ENCODE data around the gene TDRD3. TPM values are rescaled to one million over a fixed set of nuclear protein-coding genes. Genes with fewer than 3 reads are reported as not detected.
A peak's percentile ranks its signal among the peaks of the same experiment; 100 is the strongest.

TDRD3 gene
- total and polyA plus RNA-seq, 5 donors from 2014 or later, result 9.0 to 29.8 (median 10.0) TPM

DNA sequence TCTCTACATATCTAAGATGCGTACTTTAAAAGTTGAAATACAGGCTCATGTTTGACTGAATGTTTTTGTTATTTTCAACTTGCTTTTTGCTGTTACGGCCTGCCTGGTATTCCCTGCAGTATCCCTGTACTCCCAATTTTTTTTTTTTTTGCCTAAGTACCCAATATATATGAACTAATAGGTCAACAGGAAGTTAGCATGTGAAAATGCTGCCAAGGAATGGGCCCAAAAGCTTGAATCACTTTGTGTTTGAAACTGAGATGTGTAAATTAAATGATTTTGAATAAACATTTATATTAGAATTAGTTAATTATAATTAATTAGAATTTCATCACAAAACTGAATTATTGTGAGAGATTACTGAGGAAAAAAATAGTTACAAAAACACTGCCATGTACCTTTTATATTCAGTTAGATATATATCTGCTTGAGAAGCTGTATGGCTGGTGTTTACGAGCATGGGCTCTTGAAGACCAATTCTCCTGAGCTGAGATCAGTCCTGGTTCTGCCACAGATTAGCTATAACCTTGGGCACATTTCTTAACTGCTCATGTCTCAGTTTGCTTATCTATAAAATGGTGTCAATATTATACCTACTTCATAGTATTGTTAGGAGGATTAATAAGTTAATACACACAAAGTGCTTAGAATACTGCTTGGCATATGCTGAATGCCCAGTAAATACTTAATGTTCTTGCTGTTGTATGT, 16.0 kb downstream of the TDRD3 start:
- DNase-seq (no peak), ATAC-seq (ENCODE audit: low read depth in 2 of 2) (no peak)
- H3K4me1 ChIP-seq (ENCODE audit: control insufficient read depth, insufficient read depth, low read length, poor library complexity, severe bottlenecking), result peaks cover 17% of the 10 kb centered on the region
- Mint-ChIP-seq H3K9me3 (peaks cover 0 to 2% (median 0%) of the 10 kb centered on the region in 7 donors), H3K4me1 (peaks cover 38 to 63% (median 53%) of the 10 kb centered on the region in 4 donors), H3K36me3 (peaks cover 16% of the 10 kb centered on the region), H3K27me3 (no peaks in the 10 kb centered on the region), H3K27ac (no peak overlapping the region), H3K4me3 (no peak overlapping the region)
- no peaks in the 10 kb centered on the region for H3K27me3 ChIP-seq (ENCODE audit: control insufficient read depth, insufficient read depth, low read length)
- no peaks in the 10 kb centered on the region for H3K9me3 ChIP-seq (ENCODE audit: control insufficient read depth in 2 of 2, low read length in 2 of 2)
- H3K4me3 ChIP-seq (ENCODE audit: low read depth, low read length), result no peak overlapping the region
- H3K36me3 ChIP-seq (ENCODE audit: control insufficient read depth, insufficient read depth, low read length), result no peaks in the 10 kb centered on the region
- H3K27ac ChIP-seq (ENCODE audit: insufficient read depth, low read length, poor library complexity, severe bottlenecking), result no peak overlapping the region

DNA sequence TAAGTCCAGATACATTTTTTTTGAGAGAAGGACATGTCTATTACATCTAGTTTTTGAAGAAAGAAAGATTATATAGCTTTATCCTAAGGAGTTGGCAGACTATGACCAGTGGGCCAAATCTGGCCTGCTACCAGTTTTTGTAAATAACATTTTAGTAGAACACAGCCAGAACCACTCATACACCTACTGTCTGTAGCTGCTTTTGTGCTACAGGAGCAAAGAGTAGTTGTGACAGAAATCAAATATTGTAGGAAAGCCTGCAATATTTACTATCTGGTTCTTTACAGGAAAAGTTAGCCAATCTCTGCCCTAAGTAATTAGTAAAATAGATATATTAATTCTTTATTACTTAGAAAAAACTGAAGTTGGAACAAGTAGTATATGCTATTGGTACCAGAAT, 17.2 kb downstream of the TDRD3 start:
- H3K27me3 ChIP-seq (ENCODE audit: control insufficient read depth, insufficient read depth, low read length), result no peaks in the 10 kb centered on the region
- H3K36me3 ChIP-seq (ENCODE audit: control insufficient read depth, insufficient read depth, low read length), result no peaks in the 10 kb centered on the region
- H3K4me3 ChIP-seq (ENCODE audit: low read depth, low read length), result no peak overlapping the region
- Mint-ChIP-seq H3K4me3 (no peak overlapping the region), H3K4me1 (peaks cover 45 to 58% (median 50%) of the 10 kb centered on the region in 4 donors), H3K36me3 (peaks cover 13% of the 10 kb centered on the region), H3K27ac (no peak overlapping the region), H3K27me3 (no peaks in the 10 kb centered on the region), H3K9me3 (peaks cover 0 to 2% (median 0%) of the 10 kb centered on the region in 7 donors)
- no peaks in the 10 kb centered on the region for H3K9me3 ChIP-seq (ENCODE audit: control insufficient read depth in 2 of 2, low read length in 2 of 2)
- ATAC-seq (ENCODE audit: low read depth in 2 of 2) (no peak), DNase-seq (no peak)
- no peak overlapping the region for H3K27ac ChIP-seq (ENCODE audit: insufficient read depth, low read length, poor library complexity, severe bottlenecking)
- H3K4me1 ChIP-seq (ENCODE audit: control insufficient read depth, insufficient read depth, low read length, poor library complexity, severe bottlenecking), result peaks cover 17% of the 10 kb centered on the region

DNA sequence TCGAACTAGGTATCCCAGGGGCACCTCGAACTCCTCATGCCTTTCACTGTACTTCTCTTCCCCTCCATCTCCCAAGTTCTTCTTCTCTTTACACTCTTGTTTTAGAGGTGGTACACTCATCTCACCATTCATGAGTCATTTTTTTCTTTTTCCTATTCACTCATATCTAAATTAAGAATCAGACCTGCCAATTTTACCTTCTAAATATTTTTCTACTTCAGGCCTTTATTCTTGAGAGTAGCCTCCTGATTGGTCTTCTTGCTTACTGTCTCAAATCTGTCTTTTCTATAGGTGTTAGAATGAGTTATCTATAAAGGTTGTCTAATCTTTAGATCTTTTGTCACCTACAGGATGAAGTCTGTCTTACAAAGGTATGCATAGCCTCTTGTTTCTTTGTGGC, 20.7 kb downstream of the TDRD3 start:
- Mint-ChIP-seq H3K27me3 (no peaks in the 10 kb centered on the region), H3K4me3 (no peak overlapping the region), H3K36me3 (peaks cover 6% of the 10 kb centered on the region), H3K27ac (peak overlapping the region in 1 of 3 donors; percentile 10), H3K4me1 (peaks cover 24 to 37% (median 32%) of the 10 kb centered on the region in 4 donors), H3K9me3 (peaks cover 0 to 3% (median 0%) of the 10 kb centered on the region in 7 donors)
- Histone ChIP-seq H3K9me3 (ENCODE audit: control insufficient read depth in 2 of 2, low read length in 2 of 2) (no peaks in the 10 kb centered on the region), H3K27me3 (ENCODE audit: control insufficient read depth, insufficient read depth, low read length) (no peaks in the 10 kb centered on the region), H3K27ac (ENCODE audit: insufficient read depth, low read length, poor library complexity, severe bottlenecking) (no peak overlapping the region), H3K4me3 (ENCODE audit: low read depth, low read length) (no peak overlapping the region), H3K36me3 (ENCODE audit: control insufficient read depth, insufficient read depth, low read length) (no peaks in the 10 kb centered on the region), H3K4me1 (ENCODE audit: control insufficient read depth, insufficient read depth, low read length, poor library complexity, severe bottlenecking) (no peaks in the 10 kb centered on the region)
- no peak for DNase-seq
- no peak for ATAC-seq (ENCODE audit: low read depth in 2 of 2)

DNA sequence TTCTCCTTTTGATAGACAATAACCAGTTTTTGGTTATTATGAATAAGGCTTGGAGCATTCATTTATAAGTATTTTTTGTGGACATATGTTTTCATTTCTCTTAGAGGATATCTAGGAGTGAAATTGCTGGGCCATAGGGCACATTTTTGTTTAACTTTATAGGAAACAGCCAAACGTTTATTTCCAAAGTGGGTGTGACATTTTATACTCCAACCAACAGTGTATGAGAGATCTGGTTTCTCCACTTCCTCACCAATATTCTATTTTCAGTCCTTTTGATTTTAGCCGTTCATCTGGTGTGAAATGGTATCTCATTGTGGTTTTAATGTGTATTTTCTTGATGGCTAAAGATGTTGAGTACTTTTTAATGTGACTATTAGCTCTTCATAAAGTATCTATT, 21.9 kb downstream of the TDRD3 start:
- Histone ChIP-seq H3K4me1 (ENCODE audit: control insufficient read depth, insufficient read depth, low read length, poor library complexity, severe bottlenecking) (no peaks in the 10 kb centered on the region), H3K4me3 (ENCODE audit: low read depth, low read length) (no peak overlapping the region), H3K27me3 (ENCODE audit: control insufficient read depth, insufficient read depth, low read length) (no peaks in the 10 kb centered on the region), H3K36me3 (ENCODE audit: control insufficient read depth, insufficient read depth, low read length) (no peaks in the 10 kb centered on the region), H3K9me3 (ENCODE audit: control insufficient read depth in 2 of 2, low read length in 2 of 2) (no peaks in the 10 kb centered on the region), H3K27ac (ENCODE audit: insufficient read depth, low read length, poor library complexity, severe bottlenecking) (no peak overlapping the region)
- DNase-seq (no peak), ATAC-seq (ENCODE audit: low read depth in 2 of 2) (no peak)
- H3K4me1 Mint-ChIP-seq, result peaks cover 20 to 37% (median 30%) of the 10 kb centered on the region in 4 donors
- H3K9me3 Mint-ChIP-seq, result peaks cover 0 to 3% (median 0%) of the 10 kb centered on the region in 7 donors
- peaks cover 6% of the 10 kb centered on the region for H3K36me3 Mint-ChIP-seq
- no peaks in the 10 kb centered on the region for H3K27me3 Mint-ChIP-seq
- no peak overlapping the region for H3K4me3 Mint-ChIP-seq
- H3K27ac Mint-ChIP-seq, result no peak overlapping the region

DNA sequence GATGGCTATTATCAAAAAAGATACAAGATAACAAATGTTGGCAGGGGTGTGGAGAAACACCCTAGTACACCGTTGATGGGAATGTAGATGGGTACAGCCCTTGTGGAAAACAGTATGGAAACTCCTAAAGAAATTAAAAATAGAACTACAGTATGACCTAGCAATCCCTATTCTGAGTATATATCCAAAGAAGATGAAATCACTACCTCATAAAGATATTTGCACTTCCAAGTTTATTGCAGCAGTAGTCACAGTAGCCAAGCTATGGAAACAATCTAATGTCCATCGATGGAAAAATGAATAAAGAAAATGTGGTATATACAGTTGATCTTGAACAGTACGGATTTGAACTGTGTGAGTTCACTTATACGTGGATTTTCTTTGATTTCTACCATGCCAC, 28.3 kb downstream of the TDRD3 start:
- Histone ChIP-seq H3K36me3 (ENCODE audit: control insufficient read depth, insufficient read depth, low read length) (no peaks in the 10 kb centered on the region), H3K9me3 (ENCODE audit: control insufficient read depth in 2 of 2, low read length in 2 of 2) (no peaks in the 10 kb centered on the region), H3K27me3 (ENCODE audit: control insufficient read depth, insufficient read depth, low read length) (no peaks in the 10 kb centered on the region), H3K4me3 (ENCODE audit: low read depth, low read length) (peak overlapping the region; percentile 81), H3K4me1 (ENCODE audit: control insufficient read depth, insufficient read depth, low read length, poor library complexity, severe bottlenecking) (peaks cover 33% of the 10 kb centered on the region), H3K27ac (ENCODE audit: insufficient read depth, low read length, poor library complexity, severe bottlenecking) (peak overlapping the region; percentile 79)
- DNase-seq (no peak), ATAC-seq (ENCODE audit: low read depth in 2 of 2) (no peak)
- Mint-ChIP-seq H3K27me3 (no peaks in the 10 kb centered on the region), H3K4me1 (peaks cover 24 to 51% (median 41%) of the 10 kb centered on the region in 4 donors), H3K4me3 (peak overlapping the region in 1 of 4 donors; percentile 9), H3K9me3 (peaks cover 0 to 2% (median 0%) of the 10 kb centered on the region in 7 donors), H3K27ac (peak overlapping the region; percentile 4 to 52 (median 33)), H3K36me3 (peaks cover 4% of the 10 kb centered on the region)

DNA sequence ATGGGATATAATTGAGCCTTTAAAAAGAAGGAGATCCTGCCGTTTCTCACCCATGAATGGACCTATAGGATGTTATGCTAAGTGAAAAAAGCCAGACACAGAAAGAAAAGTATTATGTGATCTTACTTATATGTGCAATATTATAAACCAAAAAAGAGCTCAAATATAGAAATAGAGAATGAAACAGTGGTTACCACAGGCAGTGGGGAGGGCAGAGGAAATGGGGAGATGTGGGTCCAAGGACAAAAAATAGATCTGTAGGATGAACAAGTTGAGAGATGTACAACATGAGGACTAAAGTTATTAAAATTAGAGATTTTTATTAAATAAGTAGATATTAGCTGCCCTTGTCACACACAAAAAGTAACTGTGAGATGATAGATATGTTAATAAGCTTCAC, 29.1 kb downstream of the TDRD3 start:
- peaks cover 27 to 54% (median 42%) of the 10 kb centered on the region in 4 donors for H3K4me1 Mint-ChIP-seq
- peaks cover under 1% of the 10 kb centered on the region for H3K36me3 Mint-ChIP-seq
- peaks cover 0 to 1% (median 0%) of the 10 kb centered on the region in 7 donors for H3K9me3 Mint-ChIP-seq
- peak overlapping the region; percentile 79 for H3K27ac ChIP-seq (ENCODE audit: insufficient read depth, low read length, poor library complexity, severe bottlenecking)
- no peaks in the 10 kb centered on the region for H3K27me3 Mint-ChIP-seq
- H3K4me3 ChIP-seq (ENCODE audit: low read depth, low read length), result peak overlapping the region; percentile 81
- H3K4me1 ChIP-seq (ENCODE audit: control insufficient read depth, insufficient read depth, low read length, poor library complexity, severe bottlenecking), result peaks cover 37% of the 10 kb centered on the region
- no peak for ATAC-seq (ENCODE audit: low read depth in 2 of 2)
- H3K4me3 Mint-ChIP-seq, result peak overlapping the region in 3 of 4 donors; percentile 4 to 14 (median 8)
- H3K27me3 ChIP-seq (ENCODE audit: control insufficient read depth, insufficient read depth, low read length), result no peaks in the 10 kb centered on the region
- no peak for DNase-seq
- peak overlapping the region; percentile 33 to 67 (median 65) for H3K27ac Mint-ChIP-seq
- H3K9me3 ChIP-seq (ENCODE audit: control insufficient read depth in 2 of 2, low read length in 2 of 2), result no peaks in the 10 kb centered on the region
- H3K36me3 ChIP-seq (ENCODE audit: control insufficient read depth, insufficient read depth, low read length), result no peaks in the 10 kb centered on the region

DNA sequence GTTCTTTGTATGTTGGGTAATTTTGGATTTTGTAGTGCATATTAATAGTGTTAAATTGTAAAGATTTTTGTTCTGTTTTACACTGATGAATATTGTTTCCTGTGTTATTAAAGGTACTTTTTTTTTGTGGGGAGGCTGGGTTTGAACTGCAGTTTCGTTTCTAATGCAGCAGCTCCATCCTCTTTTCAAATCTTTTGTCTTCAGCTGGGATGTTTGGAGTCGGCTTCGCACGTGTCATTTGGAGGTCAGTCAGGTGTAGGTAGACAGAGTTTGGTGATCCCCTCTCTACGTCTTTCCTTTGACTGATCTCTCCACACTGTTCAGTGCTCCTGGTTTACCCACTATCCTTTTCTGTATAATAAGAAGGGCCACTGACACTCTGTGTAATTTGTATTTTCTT, 30.3 kb downstream of the TDRD3 start:
- Histone ChIP-seq H3K4me3 (ENCODE audit: low read depth, low read length) (peak overlapping the region; percentile 81), H3K36me3 (ENCODE audit: control insufficient read depth, insufficient read depth, low read length) (no peaks in the 10 kb centered on the region), H3K9me3 (ENCODE audit: control insufficient read depth in 2 of 2, low read length in 2 of 2) (no peaks in the 10 kb centered on the region), H3K27ac (ENCODE audit: insufficient read depth, low read length, poor library complexity, severe bottlenecking) (peak overlapping the region; percentile 79), H3K27me3 (ENCODE audit: control insufficient read depth, insufficient read depth, low read length) (no peaks in the 10 kb centered on the region), H3K4me1 (ENCODE audit: control insufficient read depth, insufficient read depth, low read length, poor library complexity, severe bottlenecking) (peaks cover 37% of the 10 kb centered on the region)
- Mint-ChIP-seq H3K36me3 (no peaks in the 10 kb centered on the region), H3K4me3 (peak overlapping the region; percentile 42 to 85 (median 78)), H3K9me3 (peaks cover 0 to 1% (median 0%) of the 10 kb centered on the region in 7 donors), H3K27me3 (no peaks in the 10 kb centered on the region), H3K27ac (peak overlapping the region; percentile 89 to 90 (median 90)), H3K4me1 (peaks cover 24 to 48% (median 40%) of the 10 kb centered on the region in 4 donors)
- ATAC-seq (ENCODE audit: low read depth in 2 of 2), result peak; percentile 18 to 44
- peak in 2 of 3 donors; percentile 10 to 59 for DNase-seq
